ENCODE data around the gene FBXO42.

GRCh38 chr1:16235347-16235746 is 116.9 kb downstream of the FBXO42 start:
- TF ChIP-seq RAD21 (IDR thresholded peaks at IDR 0.05; ENCODE audit: low read depth) = no peak
- TF ChIP-seq, protein P1, sequence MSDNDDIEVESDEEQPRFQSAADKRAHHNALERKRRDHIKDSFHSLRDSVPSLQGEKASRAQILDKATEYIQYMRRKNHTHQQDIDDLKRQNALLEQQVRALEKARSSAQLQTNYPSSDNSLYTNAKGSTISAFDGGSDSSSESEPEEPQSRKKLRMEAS (IDR thresholded peaks at IDR 0.05) = no peak
- no peak for TF ChIP-seq TAF1 (IDR thresholded peaks at IDR 0.05; ENCODE audit: low read depth)
- no peak for TF ChIP-seq CEBPB (IDR thresholded peaks at IDR 0.05)
- no peak for TF ChIP-seq EP300 (IDR thresholded peaks at IDR 0.05; ENCODE audit: borderline replicate concordance)
- no peak for TF ChIP-seq REST (IDR thresholded peaks at IDR 0.05; ENCODE audit: low read depth)
- TF ChIP-seq YY1 (IDR thresholded peaks at IDR 0.05; ENCODE audit: low read depth) = no peak
- no peak for TF ChIP-seq EGR1 (IDR thresholded peaks at IDR 0.05)
- TF ChIP-seq NFIC (IDR thresholded peaks at IDR 0.05) = no peak
- no peak for TF ChIP-seq TCF12 (IDR thresholded peaks at IDR 0.05; ENCODE audit: low read depth)
- TF ChIP-seq, protein P2, sequence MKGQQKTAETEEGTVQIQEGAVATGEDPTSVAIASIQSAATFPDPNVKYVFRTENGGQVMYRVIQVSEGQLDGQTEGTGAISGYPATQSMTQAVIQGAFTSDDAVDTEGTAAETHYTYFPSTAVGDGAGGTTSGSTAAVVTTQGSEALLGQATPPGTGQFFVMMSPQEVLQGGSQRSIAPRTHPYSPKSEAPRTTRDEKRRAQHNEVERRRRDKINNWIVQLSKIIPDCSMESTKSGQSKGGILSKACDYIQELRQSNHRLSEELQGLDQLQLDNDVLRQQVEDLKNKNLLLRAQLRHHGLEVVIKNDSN (IDR thresholded peaks at IDR 0.05) = no peak

All from Ishikawa (cell line).